H1 (cell line): Measurements from ENCODE around the gene ANKRD17. TPM values are rescaled to one million over a fixed set of nuclear protein-coding genes. Genes with fewer than 3 reads are reported as not detected.

Experiments
- CTCF ChIA-PET: fragments of 300-600 bp; sonication (Branson Sonifier 250); formaldehyde crosslinking; loops from one replicate; lab custom pipeline; 2021; ENCODE audit not compliant: partially characterized antibody; lab: Charles Lee
- POLR2A ChIA-PET: fragments of 300-600 bp; sonication (Branson Sonifier 250); formaldehyde crosslinking; loops from one replicate; lab custom pipeline; 2021; ENCODE audit warnings: inconsistent platforms; ENCODE audit not compliant: partially characterized antibody; lab: Charles Lee
- DNase-seq, 2 experiments: peaks; one replicate each; pipeline versions ENCODE4 v3.0.0 to v3.0.0-alpha.2; 2010 to 2022; ENCODE audit warnings: low spot score in 2 of 2, low read depth in 1 of 2, mixed read lengths in 1 of 2
- FAIRE-seq: peaks from 2 replicates; lab custom pipeline; 2011; peaks lifted over from hg19 to GRCh38; lab: Jason Lieb, UNC
- H2AFZ ChIP-seq: 2 replicates; pipeline ENCODE4 v1.8.1; 2012; ENCODE audit warnings: low read length, inconsistent platforms
- H2AK5ac ChIP-seq: 2 replicates; pipeline ENCODE4 v1.6.1; 2013; ENCODE audit warnings: low read depth, low read length
- H2BK120ac ChIP-seq: replicated peaks from 2 replicates; pipeline ENCODE3; 2013; ENCODE audit warnings: low read depth, low read length, inconsistent platforms
- H2BK12ac ChIP-seq: 2 replicates; pipeline ENCODE4 v1.6.1; 2013; ENCODE audit warnings: low read depth, low read length
- H2BK15ac ChIP-seq: 2 replicates; pipeline ENCODE4 v1.6.1; 2013; ENCODE audit warnings: low read length
- H2BK20ac ChIP-seq: 2 replicates; pipeline ENCODE4 v1.6.1; 2013; ENCODE audit warnings: low read length
- H2BK5ac ChIP-seq: 2 replicates; pipeline ENCODE4 v1.6.1; 2013; ENCODE audit warnings: low read depth, low read length
- H3K14ac ChIP-seq: 2 replicates; pipeline ENCODE4 v1.6.1; 2013; ENCODE audit warnings: inconsistent platforms; ENCODE audit not compliant: insufficient read length
- H3K18ac ChIP-seq: 2 replicates; pipeline ENCODE4 v1.6.1; 2013; ENCODE audit warnings: low read length; ENCODE audit errors: extremely low read depth
- H3K23ac ChIP-seq: 2 replicates; pipeline ENCODE4 v1.6.1; 2013; ENCODE audit warnings: inconsistent platforms; ENCODE audit not compliant: insufficient read length
- H3K23me2 ChIP-seq: 2 replicates; pipeline ENCODE4 v1.6.1; 2013; ENCODE audit warnings: low read depth, low read length
- H3K27ac ChIP-seq: 2 replicates; pipeline ENCODE4 v1.6.1; 2011; ENCODE audit warnings: low read depth, low read length, inconsistent platforms
- H3K27me3 ChIP-seq, 4 experiments: replicated peaks in 1 of 4; 1 replicate in 1 of 4; 2 replicates in 3 of 4; pipeline versions ENCODE4 v1.6.1 to v1.8.1; 2011 to 2013; ENCODE audit warnings: low read length in 3 of 4, mild to moderate bottlenecking in 3 of 4, inconsistent platforms in 2 of 4, mixed read lengths in 2 of 4, moderate library complexity in 1 of 4; ENCODE audit not compliant: control insufficient read depth in 3 of 4, insufficient read depth in 3 of 4; ENCODE audit errors: extremely low read depth in 1 of 4
- H3K36me3 ChIP-seq, 4 experiments: 2 replicates each; pipeline versions ENCODE4 v1.6.1 to v1.8.1; 2011 to 2013; ENCODE audit warnings: mild to moderate bottlenecking in 4 of 4, low read length in 3 of 4, moderate library complexity in 2 of 4, control low read depth in 1 of 4, inconsistent platforms in 1 of 4; ENCODE audit not compliant: insufficient read depth in 4 of 4, control insufficient read depth in 2 of 4
- H3K4ac ChIP-seq: replicated peaks from 2 replicates; pipeline ENCODE3; 2013; ENCODE audit warnings: low read length, low read depth, mixed read lengths, inconsistent platforms; ENCODE audit not compliant: insufficient read length
- H3K4me1 ChIP-seq, 4 experiments: replicated peaks in 1 of 4; 1 replicate in 1 of 4; 2 replicates in 3 of 4; pipeline versions ENCODE4 v1.6.1 to v1.8.1; 2011 to 2013; ENCODE audit warnings: low read length in 3 of 4, inconsistent platforms in 2 of 4, mixed read lengths in 1 of 4; ENCODE audit not compliant: insufficient read depth in 4 of 4, control insufficient read depth in 3 of 4
- H3K4me2 ChIP-seq, 2 experiments: 2 replicates each; pipeline versions ENCODE4 v1.6.1 to v1.8.1; 2011 to 2013; ENCODE audit warnings: low read depth in 2 of 2, low read length in 2 of 2, control low read depth in 1 of 2, inconsistent platforms in 1 of 2, mild to moderate bottlenecking in 1 of 2; ENCODE audit not compliant: insufficient read depth in 1 of 2
- H3K4me3 ChIP-seq, 4 experiments: fragments of 200-600, 300-600 bp in 1 of 4; sonication (generic), shearing (Covaris generic), sonication (Bioruptor Twin) in 1 of 4; 2 replicates each; pipeline versions ENCODE4 v1.5.1 to v1.8.1; 2011 to 2016; ENCODE audit warnings: low read length in 4 of 4, low read depth in 3 of 4, control low read depth in 2 of 4, inconsistent platforms in 2 of 4, mild to moderate bottlenecking in 2 of 4, mixed read lengths in 1 of 4, moderate library complexity in 1 of 4; ENCODE audit not compliant: insufficient read depth in 2 of 4; ENCODE audit errors: extremely low read depth in 1 of 4
- H3K56ac ChIP-seq: replicated peaks from 2 replicates; pipeline ENCODE3; 2013; ENCODE audit warnings: low read depth, mild to moderate bottlenecking, mixed read lengths, low read length, inconsistent platforms; ENCODE audit not compliant: insufficient read length
- H3K79me1 ChIP-seq: 2 replicates; pipeline ENCODE4 v1.6.1; 2013; ENCODE audit warnings: low read depth, low read length, control low read depth
- H3K79me2 ChIP-seq, 2 experiments: 2 replicates each; pipeline versions ENCODE4 v1.6.1 to v1.8.1; 2012 to 2013; ENCODE audit warnings: low read length in 2 of 2, mild to moderate bottlenecking in 2 of 2, inconsistent platforms in 1 of 2; ENCODE audit not compliant: insufficient read depth in 2 of 2, control insufficient read depth in 1 of 2
- H3K9ac ChIP-seq, 4 experiments: replicated peaks in 1 of 4; 1 replicate in 1 of 4; 2 replicates in 3 of 4; pipeline versions ENCODE4 v1.6.1 to v1.8.1; 2011 to 2013; ENCODE audit warnings: low read depth in 3 of 4, low read length in 3 of 4, control low read depth in 2 of 4, mild to moderate bottlenecking in 2 of 4, moderate library complexity in 2 of 4, inconsistent platforms in 1 of 4; ENCODE audit errors: extremely low read depth in 1 of 4
- H3K9me3 ChIP-seq, 2 experiments: 2 replicates each; pipeline versions ENCODE4 v1.6.1 to v1.8.1; 2012 to 2013; ENCODE audit warnings: mild to moderate bottlenecking in 2 of 2, moderate library complexity in 2 of 2, control low read depth in 1 of 2, inconsistent platforms in 1 of 2, low read depth in 1 of 2, low read length in 1 of 2, mixed read lengths in 1 of 2; ENCODE audit not compliant: insufficient read depth in 2 of 2
- H4K20me1 ChIP-seq, 2 experiments: replicated peaks in 1 of 2; 2 replicates each; pipeline versions ENCODE3 to v1.8.1; 2011 to 2013; ENCODE audit warnings: inconsistent platforms in 2 of 2, low read length in 2 of 2, mild to moderate bottlenecking in 1 of 2; ENCODE audit not compliant: insufficient read depth in 2 of 2, control insufficient read depth in 1 of 2
- H4K5ac ChIP-seq: 2 replicates; pipeline ENCODE4 v1.6.1; 2013; ENCODE audit warnings: low read length, low read depth, mixed read lengths, inconsistent platforms; ENCODE audit not compliant: insufficient read length
- H4K8ac ChIP-seq: 2 replicates; pipeline ENCODE4 v1.8.0; 2013; ENCODE audit warnings: mild to moderate bottlenecking, moderate library complexity, low read length, inconsistent platforms; ENCODE audit not compliant: insufficient read depth; ENCODE audit errors: extremely low read depth
- H4K91ac ChIP-seq: replicated peaks from 2 replicates; pipeline ENCODE3; 2013; ENCODE audit warnings: low read length, mixed read lengths, inconsistent platforms; ENCODE audit not compliant: insufficient read length
- CHD2 ChIP-seq: IDR thresholded peaks from 2 replicates; pipeline ENCODE4 v1.6.1; 2012; ENCODE audit warnings: low read length, improper control_type of control experiment
- CREB1 ChIP-seq: IDR thresholded peaks from 2 replicates; pipeline ENCODE4 v1.6.1; 2012; ENCODE audit warnings: inconsistent platforms
- EGR1 ChIP-seq: IDR thresholded peaks from 2 replicates; pipeline ENCODE4 v1.6.1; 2011; ENCODE audit warnings: low read depth, low read length, borderline replicate concordance
- GABPA ChIP-seq: IDR thresholded peaks from 2 replicates; pipeline ENCODE4 v1.6.1; 2011; ENCODE audit warnings: mild to moderate bottlenecking, low read length, moderate library complexity, borderline replicate concordance; ENCODE audit not compliant: insufficient read depth
- POLR2AphosphoS5 ChIP-seq: IDR thresholded peaks from 2 replicates; pipeline ENCODE4 v1.6.1; 2011; ENCODE audit warnings: low read depth, low read length
- SP1 ChIP-seq: IDR thresholded peaks from 2 replicates; pipeline ENCODE4 v1.6.1; 2011; ENCODE audit warnings: low read depth, low read length
- SP4 ChIP-seq: IDR thresholded peaks from 2 replicates; pipeline ENCODE4 v1.6.1; 2012; ENCODE audit warnings: low read length, inconsistent platforms
- polyA plus RNA-seq, 7 experiments: library from polyadenylated mRNA; depleted of rRNA in 3 of 7; stranded (reverse) in 5 of 7; unstranded in 2 of 7; fragments of >200 nt in 5 of 7; fragments of 200-250 nt in 2 of 7; gene quantifications; 1 replicate in 5 of 7; 2 replicates in 1 of 7; 4 replicates in 1 of 7; pipeline versions ENCODE4 v1.2.1 to v1.2.3, GENCODE V29; 2011 to 2013; ENCODE audit warnings: missing spikeins in 2 of 7, mixed read lengths in 2 of 7
- total RNA-seq: library from RNA; stranded (reverse); fragmentation: NEBNext Ultra II Directional; extraction: Animal tissue kit (Norgen Biotek cat#: 25700); gene quantifications from 2 replicates; pipeline ENCODE4 v1.2.1, GENCODE V29; 2021

ANKRD17 gene
- total and polyA plus RNA-seq, 2 of the 8 experiments (the other 6 are each of a cell fraction or from before 2014, with no cell fraction given), result 42.4 to 93.7 TPM

GRCh38 chr4:73247100-73247499 is 11.5 kb downstream of the ANKRD17 start:
- no peak overlapping the region for H3K56ac ChIP-seq
- no peak overlapping the region for H4K8ac ChIP-seq
- H3K27me3 ChIP-seq, result no peaks in the 10 kb centered on the region
- POLR2A ChIA-PET, result interaction anchor here (0.8 kb wide), 1 partner anchor 10 kb away, joined by 4 read pairs; no protein-coding TSS in a partner anchor
- no peak overlapping the region for H2BK15ac ChIP-seq
- no peak overlapping the region for H4K91ac ChIP-seq
- no peak overlapping the region for H2BK12ac ChIP-seq
- H3K79me2 ChIP-seq, result peaks cover 11 to 100% of the 10 kb centered on the region in 2 experiments; a peak in 3 of 4 replicates
- H3K79me1 ChIP-seq, result 0 out of 2 replicates have a peak, but pooled peaks cover 2% of the 10 kb centered on the region
- H2BK120ac ChIP-seq, result no peak overlapping the region
- no peak overlapping the region for H3K23ac ChIP-seq
- no peak overlapping the region for H3K14ac ChIP-seq
- no peak overlapping the region for H2BK20ac ChIP-seq
- H3K4ac ChIP-seq, result no peak overlapping the region
- H2BK5ac ChIP-seq, result no peak overlapping the region
- H3K18ac ChIP-seq, result no peak overlapping the region
- no peak overlapping the region for H4K5ac ChIP-seq
- no peak for DNase-seq
- no peak for FAIRE-seq
- H3K4me3 ChIP-seq, result no peak overlapping the region
- CTCF ChIA-PET, result no interaction called here
- no peak overlapping the region for H3K9ac ChIP-seq
- H3K36me3 ChIP-seq, result peaks cover 0 to 7% (median 0%) of the 10 kb centered on the region in 4 experiments; a peak in 1 of 8 replicates
- TF ChIP-seq CREB1 (no peak), SP1 (no peak), GABPA (no peak), EGR1 (no peak), CHD2 (no peak), SP4 (no peak), POLR2AphosphoS5 (no peak)
- no peak overlapping the region for H3K27ac ChIP-seq
- no peak overlapping the region for H3K4me2 ChIP-seq
- no peak overlapping the region for H2AFZ ChIP-seq
- H4K20me1 ChIP-seq, result peaks cover 3% of the 10 kb centered on the region in 2 experiments
- peaks cover 0 to 3% (median 0%) of the 10 kb centered on the region in 4 experiments; a peak in 2 of 7 replicates for H3K4me1 ChIP-seq
- H3K9me3 ChIP-seq, result no peaks in the 10 kb centered on the region
- H3K23me2 ChIP-seq, result no peaks in the 10 kb centered on the region
- H2AK5ac ChIP-seq, result no peak overlapping the region
